HFFc6 (cell line): Measurements from ENCODE around the gene CELSR1. TPM values are rescaled to one million over a fixed set of nuclear protein-coding genes. Genes with fewer than 3 reads are reported as not detected.

Experiments used
- DNase-seq: peaks from one replicate; pipeline ENCODE4 v3.0.0-alpha.2; 2018
- H3K27ac Mint-ChIP-seq: 2 replicates; pipeline ENCODE4 v1.8.0; 2020; ENCODE audit warnings: mild to moderate bottlenecking, mixed read lengths
- H3K27me3 Mint-ChIP-seq: 2 replicates; pipeline ENCODE4 v1.8.0; 2021; ENCODE audit warnings: mild to moderate bottlenecking, moderate library complexity, mixed read lengths; ENCODE audit not compliant: insufficient read depth
- H3K36me3 Mint-ChIP-seq: 2 replicates; pipeline ENCODE4 v1.8.0; 2021; ENCODE audit warnings: low read depth, mixed read lengths
- H3K4me1 Mint-ChIP-seq: 2 replicates; pipeline ENCODE4 v1.8.0; 2020; ENCODE audit warnings: low read depth, mixed read lengths
- H3K4me3 Mint-ChIP-seq: 2 replicates; pipeline ENCODE4 v1.8.0; 2020; ENCODE audit warnings: mild to moderate bottlenecking, moderate library complexity, mixed read lengths
- H3K9me3 Mint-ChIP-seq: 2 replicates; pipeline ENCODE4 v1.8.0; 2020; ENCODE audit warnings: mild to moderate bottlenecking, mixed read lengths
- CTCF ChIP-seq: fragments of 200-600 bp; sonication (generic); IDR thresholded peaks from 2 replicates; pipeline ENCODE4 v1.5.0; 2021; ENCODE audit warnings: antibody characterized with exemption, mild to moderate bottlenecking
- total RNA-seq, 6 experiments: library from RNA; stranded (reverse); fragmentation: NEBNext Ultra II Directional; extraction: Animal tissue kit (Norgen Biotek cat#: 25700); gene quantifications; 2 replicates in 1 of 6; 3 replicates in 5 of 6; pipeline ENCODE4 v1.2.3, GENCODE V29; 2021

Gene CELSR1
- total RNA-seq, 6 experiments from 2014 or later = 4.7 to 8.2 (median 6.5) TPM

DNA sequence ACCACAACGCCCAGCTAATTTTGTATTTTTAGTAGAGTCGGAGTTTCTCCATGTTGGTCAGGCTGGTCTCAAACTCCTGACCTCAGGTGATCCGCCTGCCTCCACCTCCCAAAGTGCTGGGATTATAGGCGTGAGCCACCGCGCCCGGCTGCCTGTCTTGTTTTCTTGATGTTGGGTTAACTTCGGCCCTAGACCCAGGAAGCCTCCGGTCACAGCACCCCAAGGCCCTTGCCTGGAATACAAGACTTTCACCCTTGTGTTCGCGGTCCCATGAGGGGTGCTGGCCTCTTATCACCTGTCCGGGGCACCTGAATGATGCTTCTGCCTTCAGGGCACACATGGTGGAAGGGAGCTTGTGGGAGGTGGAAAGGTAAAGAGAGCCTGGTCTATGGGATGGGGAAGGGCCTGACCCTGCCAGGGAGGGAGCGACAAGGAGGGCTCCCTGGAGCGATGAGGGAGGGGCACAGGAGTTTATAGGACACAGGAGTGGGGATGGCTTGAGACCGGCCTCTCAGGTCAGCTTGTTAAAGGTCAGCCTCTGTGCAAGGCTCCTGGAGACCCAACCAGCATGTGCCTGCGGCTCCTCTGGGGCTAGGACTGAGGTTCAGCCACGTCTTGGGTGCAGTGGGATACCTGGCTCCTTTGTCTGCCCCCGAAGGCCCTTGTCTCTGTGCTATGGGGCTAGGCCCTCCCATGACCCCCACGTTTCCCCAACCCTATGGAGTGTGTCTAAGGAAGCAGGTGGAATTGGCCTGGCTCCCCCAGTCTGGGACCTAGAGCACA lies 48.1 kb upstream of the CELSR1 start:
- no peak for DNase-seq
- Mint-ChIP-seq H3K4me1 (no peaks in the 10 kb centered on the region), H3K36me3 (no peaks in the 10 kb centered on the region), H3K9me3 (no peaks in the 10 kb centered on the region), H3K27me3 (peaks cover 6% of the 10 kb centered on the region; the same call in 1 of the 2 replicates), H3K4me3 (no peak overlapping the region), H3K27ac (no peak overlapping the region)
- TF ChIP-seq CTCF = no peak

GRCh38 chr22:46584081-46584921 lies 46.9 kb upstream of the CELSR1 start:
- TF ChIP-seq CTCF = no peak
- H3K36me3 Mint-ChIP-seq = no peaks in the 10 kb centered on the region
- peaks cover 7% of the 10 kb centered on the region; the same call in 1 of the 2 replicates for H3K27me3 Mint-ChIP-seq
- no peak overlapping the region for H3K27ac Mint-ChIP-seq
- H3K4me1 Mint-ChIP-seq = no peaks in the 10 kb centered on the region; the same call in 1 of the 2 replicates
- H3K4me3 Mint-ChIP-seq = no peak overlapping the region
- no peak for DNase-seq
- no peaks in the 10 kb centered on the region for H3K9me3 Mint-ChIP-seq

DNA sequence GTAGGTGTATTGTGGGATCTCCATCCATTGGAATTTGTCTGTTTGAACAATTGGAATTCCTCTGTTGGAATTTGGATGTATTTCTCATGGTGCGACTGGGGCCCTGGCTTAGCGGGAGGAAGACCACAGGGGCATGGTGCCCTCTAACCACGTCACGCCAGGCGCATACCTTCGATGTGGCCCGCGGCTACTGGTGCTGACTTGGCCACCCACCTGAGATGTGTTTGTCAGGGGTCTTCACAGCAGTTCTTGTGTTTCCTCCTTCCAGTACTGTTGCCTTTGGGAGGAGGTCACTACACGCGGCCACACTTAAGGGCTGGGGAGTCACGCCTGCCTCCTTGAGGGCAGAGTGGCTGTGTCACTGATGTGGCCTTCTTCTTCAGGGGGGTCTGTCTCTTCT lies 46.2 kb upstream of the CELSR1 start:
- Mint-ChIP-seq H3K4me3 (no peak overlapping the region), H3K4me1 (peaks cover 7% of the 10 kb centered on the region), H3K27ac (no peak overlapping the region), H3K36me3 (no peaks in the 10 kb centered on the region), H3K27me3 (peaks cover 7% of the 10 kb centered on the region), H3K9me3 (no peaks in the 10 kb centered on the region)
- no peak for TF ChIP-seq CTCF
- DNase-seq = no peak

DNA sequence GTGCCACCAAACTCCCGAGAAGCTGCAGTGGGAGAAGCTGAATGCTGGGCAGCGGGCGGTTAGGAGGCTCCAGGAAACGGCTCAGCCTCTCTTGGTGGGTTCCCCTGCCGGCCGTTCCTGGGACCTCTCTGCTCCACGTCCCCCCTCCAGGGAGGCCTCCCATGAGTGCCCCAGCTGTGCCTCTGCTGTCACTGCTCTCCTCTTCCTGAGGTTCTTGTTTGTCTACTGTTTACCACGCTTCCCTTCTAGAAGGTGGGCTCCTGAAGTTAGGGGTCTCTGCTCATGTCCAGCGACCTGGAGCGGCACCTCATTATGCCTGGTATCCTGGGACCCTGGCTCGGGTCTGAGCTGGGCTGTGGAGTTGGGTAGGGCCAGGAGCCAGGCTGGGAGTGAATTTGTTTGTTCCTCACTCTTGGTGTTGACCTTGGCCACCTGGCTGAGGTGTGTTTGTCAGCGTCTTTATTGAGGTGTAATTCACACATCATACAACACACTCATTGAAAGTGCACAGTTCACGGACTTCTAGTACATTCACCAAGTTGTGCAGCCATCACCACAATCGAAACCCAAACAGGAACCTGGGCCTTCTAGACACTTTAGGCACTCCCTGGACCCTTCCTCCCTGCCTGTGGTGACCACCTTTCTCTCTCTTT lies 45.0 kb upstream of the CELSR1 start:
- Mint-ChIP-seq H3K27ac (no peak overlapping the region), H3K27me3 (peaks cover 9% of the 10 kb centered on the region), H3K4me3 (no peak overlapping the region), H3K4me1 (peaks cover 14% of the 10 kb centered on the region), H3K9me3 (no peaks in the 10 kb centered on the region), H3K36me3 (no peaks in the 10 kb centered on the region)
- DNase-seq = no peak
- TF ChIP-seq CTCF = no peak

GRCh38 chr22:46581538-46582244 lies 44.3 kb upstream of the CELSR1 start:
- Mint-ChIP-seq H3K4me1 (peaks cover 14% of the 10 kb centered on the region), H3K36me3 (no peaks in the 10 kb centered on the region), H3K9me3 (no peaks in the 10 kb centered on the region), H3K27ac (no peak overlapping the region), H3K27me3 (peaks cover 9% of the 10 kb centered on the region), H3K4me3 (no peak overlapping the region)
- TF ChIP-seq CTCF = no peak
- DNase-seq = no peak
